ENCODE results near the gene PRMT1.

The PRMT1 gene

GRCh38 chr19:49672131-49672919 lies 4.7 kb upstream of the PRMT1 start:
- DNase-seq, result peak; percentile 33

DNA sequence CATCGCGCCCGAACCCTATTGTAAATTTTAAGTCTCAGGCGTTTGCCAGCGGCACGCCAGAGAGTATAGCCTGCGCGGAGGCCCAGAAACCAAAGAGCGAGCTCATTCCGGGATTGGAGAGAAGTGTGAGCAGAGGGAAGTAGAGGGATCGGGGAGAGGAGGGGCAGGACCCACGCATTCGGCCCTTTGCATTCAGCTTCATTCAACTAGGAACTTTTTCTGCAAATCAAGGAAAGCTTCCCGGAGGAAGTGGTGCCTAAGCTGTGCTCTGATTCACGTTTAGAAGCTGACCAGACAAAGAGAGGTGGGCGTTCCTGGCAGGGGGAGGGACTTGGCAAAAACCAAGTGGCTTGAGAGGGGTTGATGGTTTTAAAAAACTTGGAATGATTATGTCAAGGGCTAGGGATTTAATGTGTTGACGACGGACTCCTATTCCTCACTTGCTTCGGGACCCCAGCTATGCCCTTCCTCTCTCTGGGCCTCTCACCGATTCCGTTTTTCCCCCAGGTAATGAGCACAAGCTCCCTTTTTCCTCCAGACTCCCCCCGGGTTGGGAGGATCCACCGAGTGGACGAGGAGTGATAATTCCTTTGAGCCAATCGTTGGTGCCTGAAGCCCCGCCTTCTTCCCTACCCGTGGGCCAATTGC lies 811 bp upstream of the PRMT1 start:
- DNase-seq, result peak; percentile 95

DNA sequence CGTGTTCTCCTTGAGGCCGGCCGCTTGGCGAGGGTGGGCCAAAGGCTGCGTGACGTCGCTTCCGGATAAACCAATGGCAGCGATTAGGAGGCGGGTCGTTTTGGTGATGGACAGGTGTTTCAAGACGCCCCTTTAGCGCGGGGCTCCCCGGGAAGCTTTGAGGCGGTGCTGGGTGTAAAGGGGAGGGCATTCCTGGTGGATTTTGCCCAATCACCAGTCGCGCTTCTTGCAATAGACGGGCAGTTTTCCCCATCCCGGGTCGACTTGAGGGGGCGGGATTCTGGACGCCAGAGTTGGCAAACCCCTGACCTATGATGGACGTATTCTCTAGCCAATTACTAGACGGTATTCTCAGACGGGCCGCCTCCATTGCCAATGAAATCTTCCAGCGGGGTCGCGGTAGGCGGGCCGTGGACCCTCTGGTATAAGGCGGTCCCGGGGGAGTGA lies 264 bp upstream of the PRMT1 start:
- DNase-seq, result peak; percentile 99

- DNase-seq, result peak; percentile 2
Measured at GRCh38 chr19:49677901-49678674, 1.0 kb downstream of the PRMT1 start.

DNA sequence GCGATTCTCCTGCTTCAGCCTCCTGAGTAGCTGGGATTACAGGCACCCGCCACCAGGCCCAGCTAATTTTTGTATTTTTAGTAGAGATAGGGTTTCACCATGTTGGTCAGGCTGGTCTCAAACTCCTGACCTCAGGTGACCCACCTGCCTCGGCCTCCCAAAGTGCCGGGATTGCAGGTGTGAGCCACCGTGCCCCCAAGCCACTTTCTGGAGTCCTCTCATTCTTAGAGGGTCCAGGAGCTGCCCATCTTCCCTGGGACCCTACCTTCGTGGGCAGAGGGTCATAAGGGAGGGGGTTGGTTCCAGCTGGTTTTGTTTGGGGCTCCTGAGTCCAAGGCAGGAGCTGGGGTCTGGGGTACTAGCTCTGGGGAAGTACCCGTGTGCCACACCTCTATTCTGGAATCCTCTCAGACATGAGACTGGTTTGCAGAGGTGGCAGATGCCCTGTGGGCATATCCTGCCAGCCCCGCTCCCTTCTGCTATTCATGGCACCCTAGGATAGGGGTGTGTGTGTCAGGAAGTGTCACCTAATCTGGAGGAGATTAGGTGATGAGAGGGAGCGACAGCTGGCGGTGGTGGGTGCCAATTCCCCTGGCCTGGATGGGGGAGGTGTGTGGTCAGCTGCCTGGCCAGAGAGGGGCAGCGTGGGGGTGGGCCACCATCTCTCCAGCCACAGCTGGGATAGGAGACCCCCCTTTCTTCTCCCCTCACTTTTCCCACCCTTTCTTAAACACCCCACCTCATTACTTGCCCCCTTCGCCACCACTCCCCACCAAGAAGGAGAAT lies 2.1 kb downstream of the PRMT1 start:
- peak; percentile 0 for DNase-seq

DNA sequence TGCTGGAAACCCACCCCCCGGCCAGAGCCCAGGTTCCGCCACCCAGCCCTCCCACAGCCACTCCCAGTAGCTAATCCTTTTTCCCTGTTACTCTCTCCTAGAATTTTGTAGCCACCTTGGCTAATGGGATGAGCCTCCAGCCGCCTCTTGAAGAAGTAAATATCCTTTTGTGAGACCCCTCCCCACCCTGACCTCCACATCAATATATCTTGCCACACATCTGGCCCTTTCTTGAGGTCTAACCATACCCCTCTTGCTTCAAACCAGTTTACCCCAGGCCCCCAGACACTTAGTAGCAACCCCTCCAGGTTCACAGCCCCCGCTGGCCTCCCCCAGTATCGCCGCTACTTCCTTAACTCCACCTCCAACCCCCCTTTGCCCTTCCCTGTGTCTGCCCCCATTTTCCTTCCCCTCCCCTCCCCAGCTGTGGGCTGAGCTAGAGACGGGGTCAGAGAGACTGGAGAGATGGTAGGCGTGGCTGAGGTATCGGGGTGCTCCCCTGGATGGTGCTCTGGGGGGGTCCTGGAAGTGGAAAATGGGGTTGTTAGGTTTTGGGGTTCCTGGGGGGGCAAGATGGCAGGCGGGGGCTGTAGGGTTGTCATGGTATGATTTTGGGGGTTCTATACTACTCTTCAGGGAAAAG lies 2.8 kb downstream of the PRMT1 start:
- no peak for DNase-seq

DNA sequence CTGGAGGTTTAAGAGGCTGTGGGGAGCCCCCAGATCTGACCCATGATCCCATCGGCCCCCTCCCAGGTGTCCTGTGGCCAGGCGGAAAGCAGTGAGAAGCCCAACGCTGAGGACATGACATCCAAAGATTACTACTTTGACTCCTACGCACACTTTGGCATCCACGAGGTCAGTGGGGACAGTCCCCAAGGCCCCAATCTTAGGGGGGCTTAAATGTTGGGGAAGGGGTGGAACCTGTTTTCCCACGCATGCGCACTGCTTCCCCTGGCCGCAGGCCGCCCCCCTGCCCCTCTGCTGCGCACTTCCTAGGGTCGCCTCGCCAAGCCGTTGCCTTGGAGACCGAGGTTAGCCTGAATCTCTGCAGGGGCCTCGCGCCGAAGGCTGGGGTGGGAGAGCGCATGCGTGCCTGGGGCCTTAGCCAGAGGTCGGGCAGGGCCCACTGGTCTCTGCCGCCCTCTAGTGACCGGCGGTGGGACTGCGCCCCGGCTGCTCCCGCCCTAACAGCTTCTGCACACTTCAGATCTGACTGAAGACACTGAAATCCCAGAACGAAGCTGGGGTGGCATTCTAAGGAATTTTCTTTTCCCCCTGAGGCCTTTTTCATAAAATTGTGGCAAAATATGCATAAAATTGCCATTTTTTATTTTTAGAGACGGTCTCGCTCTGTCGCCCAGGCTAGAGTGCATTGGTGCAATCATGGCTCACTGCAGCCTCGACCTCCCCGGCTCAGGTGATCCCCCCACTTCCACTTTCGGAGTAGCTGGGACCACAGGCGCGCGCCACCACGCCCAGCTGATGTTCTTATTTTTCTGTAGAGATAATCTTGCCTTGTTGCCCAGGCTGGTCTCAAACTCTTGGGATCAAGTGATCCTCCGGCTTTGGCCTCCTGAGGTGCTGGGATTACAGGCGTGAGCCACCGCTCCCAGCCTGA lies 3.6 kb downstream of the PRMT1 start:
- peak; percentile 74 for DNase-seq

- no peak for DNase-seq
Measured at GRCh38 chr19:49681830-49682229, 4.8 kb downstream of the PRMT1 start.

- no peak for DNase-seq
Measured at GRCh38 chr19:49682274-49682673, 5.2 kb downstream of the PRMT1 start.

DNA sequence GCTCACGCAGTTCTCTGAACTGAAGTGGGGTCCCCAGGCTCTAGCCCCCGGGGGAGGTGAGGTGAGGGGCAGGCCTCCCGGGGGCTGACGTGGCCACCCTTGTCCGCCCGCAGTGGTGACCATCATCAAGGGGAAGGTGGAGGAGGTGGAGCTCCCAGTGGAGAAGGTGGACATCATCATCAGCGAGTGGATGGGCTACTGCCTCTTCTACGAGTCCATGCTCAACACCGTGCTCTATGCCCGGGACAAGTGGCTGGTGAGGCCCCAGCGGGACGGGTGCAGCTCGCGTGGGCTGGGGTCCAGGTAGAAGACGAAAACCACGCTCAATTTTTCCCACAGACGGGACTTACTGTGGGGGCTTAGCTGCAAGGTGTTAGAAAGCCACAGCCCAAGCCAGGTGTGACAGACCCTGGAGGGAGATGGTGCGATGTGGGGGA lies 6.8 kb downstream of the PRMT1 start:
- no peak for DNase-seq

- no peak for DNase-seq
Measured at GRCh38 chr19:49684251-49684982, 7.3 kb downstream of the PRMT1 start.

- no peak for DNase-seq
Measured at GRCh38 chr19:49684983-49685553, 8.0 kb downstream of the PRMT1 start.

DNA sequence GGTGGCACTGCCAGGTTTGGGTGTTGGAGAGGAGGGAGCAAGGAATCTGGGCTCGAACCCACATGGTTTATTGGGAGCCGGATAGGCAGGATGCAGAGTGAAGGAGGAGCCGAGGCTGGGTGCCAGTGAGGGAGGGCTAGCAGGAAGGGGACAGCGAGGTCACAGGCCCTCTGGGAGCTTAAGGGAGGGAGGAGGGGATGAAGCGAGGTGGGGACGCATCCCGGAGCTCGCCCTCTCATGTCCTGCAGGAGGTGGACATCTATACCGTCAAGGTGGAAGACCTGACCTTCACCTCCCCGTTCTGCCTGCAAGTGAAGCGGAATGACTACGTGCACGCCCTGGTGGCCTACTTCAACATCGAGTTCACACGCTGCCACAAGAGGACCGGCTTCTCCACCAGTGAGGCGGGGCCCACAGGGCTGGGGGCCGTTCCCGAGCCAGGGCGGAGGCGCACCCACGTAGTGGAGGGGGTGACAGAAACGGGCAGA lies 8.8 kb downstream of the PRMT1 start:
- no peak for DNase-seq

DNA sequence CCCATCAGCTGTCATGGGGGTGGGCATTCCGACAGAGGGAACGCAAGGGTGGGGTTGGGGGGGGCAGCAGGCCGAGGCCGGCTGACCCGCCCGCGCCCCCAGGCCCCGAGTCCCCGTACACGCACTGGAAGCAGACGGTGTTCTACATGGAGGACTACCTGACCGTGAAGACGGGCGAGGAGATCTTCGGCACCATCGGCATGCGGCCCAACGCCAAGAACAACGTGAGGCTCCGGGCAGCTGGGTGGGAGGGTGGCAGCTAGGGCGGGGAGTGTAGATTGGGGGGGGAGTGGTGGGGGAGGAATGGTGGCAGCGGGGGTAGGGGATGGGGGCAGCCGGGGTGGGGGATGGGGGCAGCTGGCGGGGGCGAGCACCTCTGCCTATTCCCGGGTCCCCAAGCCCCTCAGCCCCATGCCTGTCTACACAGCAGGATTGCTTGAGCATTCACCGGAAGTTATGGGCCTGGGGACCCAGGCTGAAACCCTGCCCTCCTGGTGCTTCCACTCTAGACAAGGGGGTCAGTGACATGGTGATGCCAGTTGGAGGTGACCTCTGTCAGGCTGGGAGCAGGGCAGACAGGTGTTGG lies 9.5 kb downstream of the PRMT1 start:
- no peak for DNase-seq

GRCh38 chr19:49687150-49687549 lies 10.1 kb downstream of the PRMT1 start:
- no peak for DNase-seq

- no peak for DNase-seq
Measured at GRCh38 chr19:49687566-49688316, 10.7 kb downstream of the PRMT1 start.

- no peak for DNase-seq
Measured at GRCh38 chr19:49688531-49689132, 11.6 kb downstream of the PRMT1 start.

All from NCI-H2029 treated with DMSO at 0.1 percent for 48 hours (cell line).